ENCODE data around the gene KLF6.
"Not testable (repeated sequence)": the region's sequence is repeated elsewhere in the genome, so short reads cannot be mapped to it uniquely, and the experiment has no call there.

The KLF6 gene

DNA sequence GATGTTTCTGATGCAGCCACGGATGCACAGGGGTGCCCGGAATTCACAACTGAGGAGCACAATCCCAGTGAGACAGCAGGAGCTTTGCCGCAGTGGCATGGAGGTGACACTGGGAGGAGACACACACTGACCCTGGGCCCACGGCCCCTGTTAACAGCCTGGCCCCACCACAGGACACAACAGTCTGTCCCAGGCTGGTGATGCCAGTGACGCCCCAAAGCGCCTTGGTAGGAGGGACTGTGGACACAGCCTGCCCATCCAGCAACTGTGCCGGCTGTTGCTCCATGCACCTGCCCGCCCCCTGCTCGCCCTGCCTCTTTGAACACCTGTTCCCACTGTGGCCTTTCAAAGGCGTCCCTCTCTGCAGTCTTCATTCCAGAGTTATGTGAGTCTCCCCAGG lies 49.8 kb downstream of the KLF6 start:
- FAIRE-seq (no peak), DNase-seq (ENCODE audit: low spot score) (no peak)

DNA sequence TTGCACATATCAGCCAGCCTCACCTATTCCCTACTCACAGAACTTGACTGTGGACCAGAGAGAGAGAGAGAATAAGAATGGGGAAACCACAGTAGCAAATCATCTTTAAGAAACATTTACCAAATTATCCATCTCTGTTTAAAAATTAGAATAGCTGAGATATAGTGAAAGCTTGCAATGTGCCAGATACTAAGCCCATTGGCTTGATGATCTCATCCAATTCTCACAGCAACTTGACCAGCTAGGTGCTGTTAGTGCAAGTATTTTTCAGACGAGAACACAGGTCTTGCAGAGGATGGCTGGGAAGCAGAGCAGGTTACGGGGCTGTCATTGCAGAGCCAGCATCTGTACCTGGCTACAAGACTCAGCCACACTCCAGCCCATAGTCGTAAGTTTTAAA lies 50.9 kb downstream of the KLF6 start:
- no peak for DNase-seq (ENCODE audit: low spot score)
- FAIRE-seq, result no peak

DNA sequence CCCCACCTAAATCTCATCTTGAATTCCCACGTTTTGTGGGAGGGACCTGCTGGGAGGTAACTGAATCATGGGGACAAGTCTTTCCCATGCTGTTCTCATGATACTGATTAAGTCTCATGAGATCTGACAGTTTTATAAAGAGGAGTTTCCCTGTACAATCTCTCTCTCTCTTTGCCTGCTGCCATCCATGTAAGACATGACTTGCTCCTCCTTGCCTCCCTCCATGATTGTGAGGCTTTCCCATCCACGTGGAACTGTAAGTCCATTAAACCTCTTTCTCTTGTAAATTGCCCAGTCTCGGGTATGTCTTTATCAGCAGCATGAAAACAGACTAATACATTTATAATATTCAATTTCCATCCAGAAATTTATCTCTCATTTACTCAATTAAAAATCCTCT lies 52.8 kb downstream of the KLF6 start:
- not testable (repeated sequence) for FAIRE-seq

DNA sequence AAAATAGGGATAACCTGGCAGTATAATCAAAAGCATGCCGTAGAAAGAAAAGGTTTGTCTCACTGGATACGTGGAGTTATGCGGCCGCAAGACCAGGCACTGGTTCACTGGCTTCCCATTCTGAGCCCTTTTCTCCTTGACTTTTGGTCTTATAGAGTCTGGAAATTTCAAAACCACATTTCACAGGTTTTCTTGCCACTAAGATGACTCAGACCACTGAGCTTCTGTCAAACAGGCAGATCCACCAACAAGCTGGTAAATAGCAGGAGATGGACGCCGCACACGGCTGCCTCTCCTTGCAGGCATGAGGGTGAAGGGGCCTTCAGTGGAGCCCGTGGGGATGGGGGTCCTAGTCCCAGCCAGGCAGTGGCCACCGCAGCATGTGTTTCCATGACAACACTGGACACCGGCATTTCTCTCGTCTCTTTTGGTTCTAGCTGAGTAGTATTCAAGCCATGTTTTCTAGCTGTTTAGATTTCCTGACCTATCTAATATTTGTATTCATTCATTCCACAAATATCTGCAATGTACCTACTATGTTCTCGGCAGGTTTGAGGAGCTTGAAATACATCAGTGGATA lies 55.5 kb downstream of the KLF6 start:
- peak; percentile 92 for DNase-seq (ENCODE audit: low spot score)
- peak; percentile 98 for FAIRE-seq

More for the DNA sequence above, 52.8 kb downstream of the KLF6 start:
- not testable (repeated sequence) for DNase-seq (ENCODE audit: low spot score)

DNA sequence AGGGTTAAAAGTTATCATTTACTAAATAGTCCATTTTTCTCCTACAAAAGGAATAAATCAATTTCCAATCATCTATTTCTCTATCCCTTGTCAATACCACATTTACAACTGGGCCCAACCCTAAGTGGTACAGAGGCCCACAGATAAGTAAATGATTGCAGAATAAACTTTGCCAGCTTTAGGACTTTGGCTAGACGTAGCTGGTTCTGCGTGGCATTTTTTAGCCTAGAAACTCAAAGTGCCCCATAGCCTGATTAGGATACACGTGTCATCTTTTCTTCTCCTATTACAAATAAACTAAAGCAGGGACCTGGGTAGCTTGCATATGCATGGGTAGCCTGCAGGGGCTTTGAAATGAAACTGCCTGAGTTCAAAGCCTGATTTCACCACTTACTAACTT lies 56.4 kb downstream of the KLF6 start:
- no peak for DNase-seq (ENCODE audit: low spot score)
- FAIRE-seq, result no peak

DNA sequence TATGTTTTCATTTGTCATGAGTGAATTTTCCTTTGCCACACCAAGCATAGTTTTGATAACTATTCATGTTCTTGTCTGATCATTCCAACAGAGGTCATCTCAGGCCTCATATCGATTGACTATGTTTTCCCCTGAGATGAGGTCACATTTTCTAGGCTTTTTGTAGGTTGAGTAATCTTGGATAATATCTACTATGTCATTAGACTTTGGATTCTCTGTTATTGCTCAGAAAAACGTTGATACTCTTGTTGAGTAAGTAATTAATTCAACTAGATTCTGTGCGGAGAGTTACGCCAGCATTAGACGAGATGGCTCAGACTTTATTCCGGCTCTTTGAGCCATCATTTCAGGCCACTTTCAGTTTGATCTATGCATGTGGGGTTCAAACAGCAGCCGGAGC lies 57.7 kb downstream of the KLF6 start:
- FAIRE-seq (no peak), DNase-seq (ENCODE audit: low spot score) (no peak)
